SK-N-MC (cell line): ENCODE data around the gene PDE9A.

Experiments used
- EZH2 ChIP-seq: fragments of 200-600 bp; sonication (generic); IDR thresholded peaks from one replicate; pipeline ENCODE4 v1.6.1; 2017; ENCODE audit warnings: antibody characterized with exemption
- FOXP2 ChIP-seq: optimal IDR thresholded peaks from 2 replicates; pipeline ENCODE3; 2011; ENCODE audit warnings: mild to moderate bottlenecking, moderate library complexity; ENCODE audit not compliant: insufficient read depth; ENCODE audit errors: extremely low read length, control extremely low read depth
- POLR2AphosphoS5 ChIP-seq: IDR thresholded peaks from 2 replicates; pipeline ENCODE4 v1.6.1; 2012; ENCODE audit warnings: mild to moderate bottlenecking, low read depth, low read length, borderline replicate concordance

- TF ChIP-seq POLR2AphosphoS5: no peak
- TF ChIP-seq EZH2: no peak
- no peak for TF ChIP-seq FOXP2
Measured at GRCh38 chr21:42688841-42689371, 35.5 kb downstream of the PDE9A start.
